Thyroid gland (tissue), 4 donors: ENCODE data around the gene OR6Y1. TPM values are rescaled to one million over a fixed set of nuclear protein-coding genes. Genes with fewer than 3 reads are reported as not detected.

ENCODE experiments used
- DNase-seq, 2 donors: peaks; one replicate each; pipeline ENCODE4 v3.0.0-alpha.2; 2019
- H3K27ac ChIP-seq, 3 donors: fragments of 200-600 bp; sonication (generic); 1 replicate in 2 of 3; 2 replicates in 1 of 3; pipeline ENCODE4 v1.5.1; 2016 to 2019; ENCODE audit warnings: mild to moderate bottlenecking in 1 of 3, moderate library complexity in 1 of 3
- H3K27me3 ChIP-seq: fragments of 200-600 bp; sonication (generic); one replicate; pipeline ENCODE4 v1.5.1; 2019
- H3K36me3 ChIP-seq, 2 donors: fragments of 200-600 bp; sonication (generic); one replicate each; pipeline ENCODE4 v1.5.1; 2016 to 2019
- H3K4me1 ChIP-seq, 2 donors: fragments of 200-600 bp; sonication (generic); one replicate each; pipeline ENCODE4 v1.5.1; 2017 to 2019
- H3K4me3 ChIP-seq, 3 donors: fragments of 200-600 bp; sonication (generic); replicated peaks in 1 of 3; 1 replicate in 2 of 3; 2 replicates in 1 of 3; pipeline ENCODE4 v1.5.1; 2016; ENCODE audit warnings: mild to moderate bottlenecking in 1 of 3
- H3K9me3 ChIP-seq: fragments of 200-600 bp; sonication (generic); one replicate; pipeline ENCODE4 v1.5.1; 2017
- POLR2A ChIP-seq, 2 donors: fragments of 450-650 bp; IDR thresholded peaks; one replicate each; pipeline ENCODE4 v1.6.1; 2017; ENCODE audit warnings: antibody characterized with exemption in 2 of 2, mild to moderate bottlenecking in 2 of 2, moderate library complexity in 1 of 2
- WGBS, 2 donors: methylation state at CpG; one replicate each; pipeline ENCODE4 v1.1.5; 2017; 5-methylcytosine and 5-hydroxymethylcytosine counted together
- intact Hi-C: fragments of 100-400 bp; cut with DNase I; formaldehyde crosslinking; loops from one replicate; pipeline ENCODE4 v1.15.1; 2023
- total RNA-seq, 4 donors: library from RNA; depleted of rRNA; stranded (reverse); fragments of >200 nt; gene quantifications; one replicate each; pipeline ENCODE4 v1.2.3, GENCODE V29; 2016
- TF ChIP-seq, protein P1 (sequence below), 6 experiments: fragments of 200-600 bp in 3 of 6; fragments of 450-650 bp in 3 of 6; sonication (generic) in 3 of 6; IDR thresholded peaks; one replicate each; pipeline ENCODE4 v1.5.1; 2016 to 2019; ENCODE audit warnings: antibody characterized with exemption in 6 of 6, mild to moderate bottlenecking in 2 of 6, inconsistent platforms in 1 of 6, moderate library complexity in 1 of 6

The OR6Y1 gene
- total RNA-seq, 4 donors from 2014 or later, result not detected

DNA sequence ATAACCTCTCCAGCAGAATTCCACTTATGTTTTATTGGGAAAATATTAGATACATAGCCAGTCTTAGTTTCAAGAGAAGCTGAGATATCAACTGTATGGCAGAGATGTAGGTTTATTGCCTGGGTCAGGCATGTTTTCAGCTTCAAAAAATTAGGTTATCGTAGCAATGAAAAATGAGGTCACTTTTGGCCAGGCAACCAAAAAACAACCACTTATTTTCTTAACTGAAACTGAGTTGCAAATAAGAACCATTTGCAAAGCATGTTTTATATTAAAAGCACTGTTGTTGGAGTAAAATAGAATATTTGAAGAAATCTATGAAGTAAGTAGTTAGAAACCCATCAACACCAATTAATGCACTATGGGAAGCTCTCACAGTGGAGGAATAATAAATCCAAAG, 5.5 kb upstream of the OR6Y1 start:
- Histone ChIP-seq H3K4me1 (no peaks in the 10 kb centered on the region), H3K36me3 (no peaks in the 10 kb centered on the region), H3K27ac (no peak overlapping the region), H3K9me3 (no peaks in the 10 kb centered on the region), H3K27me3 (no peaks in the 10 kb centered on the region), H3K4me3 (no peak overlapping the region)
- WGBS, 2 donors, result 79 to 80% methylated on average over 1 of the region's 1 CpG
- intact Hi-C loops, result no loop called here
- TF ChIP-seq, protein P1, sequence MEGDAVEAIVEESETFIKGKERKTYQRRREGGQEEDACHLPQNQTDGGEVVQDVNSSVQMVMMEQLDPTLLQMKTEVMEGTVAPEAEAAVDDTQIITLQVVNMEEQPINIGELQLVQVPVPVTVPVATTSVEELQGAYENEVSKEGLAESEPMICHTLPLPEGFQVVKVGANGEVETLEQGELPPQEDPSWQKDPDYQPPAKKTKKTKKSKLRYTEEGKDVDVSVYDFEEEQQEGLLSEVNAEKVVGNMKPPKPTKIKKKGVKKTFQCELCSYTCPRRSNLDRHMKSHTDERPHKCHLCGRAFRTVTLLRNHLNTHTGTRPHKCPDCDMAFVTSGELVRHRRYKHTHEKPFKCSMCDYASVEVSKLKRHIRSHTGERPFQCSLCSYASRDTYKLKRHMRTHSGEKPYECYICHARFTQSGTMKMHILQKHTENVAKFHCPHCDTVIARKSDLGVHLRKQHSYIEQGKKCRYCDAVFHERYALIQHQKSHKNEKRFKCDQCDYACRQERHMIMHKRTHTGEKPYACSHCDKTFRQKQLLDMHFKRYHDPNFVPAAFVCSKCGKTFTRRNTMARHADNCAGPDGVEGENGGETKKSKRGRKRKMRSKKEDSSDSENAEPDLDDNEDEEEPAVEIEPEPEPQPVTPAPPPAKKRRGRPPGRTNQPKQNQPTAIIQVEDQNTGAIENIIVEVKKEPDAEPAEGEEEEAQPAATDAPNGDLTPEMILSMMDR (IDR thresholded peaks at IDR 0.05), result no peak
- no peak for TF ChIP-seq POLR2A (IDR thresholded peaks at IDR 0.05)
- no peak for DNase-seq

DNA sequence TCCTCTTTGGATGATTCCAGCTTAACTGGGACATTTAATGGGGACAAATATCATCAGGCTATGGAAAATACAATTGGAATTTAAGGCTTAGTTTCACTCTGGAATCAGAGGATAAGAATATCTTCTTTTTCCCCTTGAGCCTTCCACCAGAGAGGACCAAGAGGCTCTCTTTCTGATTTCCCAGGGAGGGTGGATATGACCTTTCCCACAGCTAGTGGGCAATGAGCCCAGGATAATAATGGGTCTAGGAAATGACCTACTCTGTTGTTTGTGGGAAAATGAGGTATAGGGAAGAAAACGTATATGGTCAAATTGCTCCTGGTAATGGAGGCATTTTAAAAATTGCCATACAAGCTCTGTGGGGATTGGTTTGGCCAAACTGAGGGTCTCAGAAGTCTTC, 1.9 kb downstream of the OR6Y1 start:
- no peaks in the 10 kb centered on the region for H3K27me3 ChIP-seq
- intact Hi-C loops, result no loop called here
- H3K27ac ChIP-seq, result no peak overlapping the region
- no peak overlapping the region for H3K4me3 ChIP-seq
- DNase-seq, result no peak
- no peaks in the 10 kb centered on the region for H3K9me3 ChIP-seq
- H3K36me3 ChIP-seq, result no peaks in the 10 kb centered on the region
- no peaks in the 10 kb centered on the region for H3K4me1 ChIP-seq
- no peak for TF ChIP-seq POLR2A (IDR thresholded peaks at IDR 0.05)
- TF ChIP-seq, protein P1 (IDR thresholded peaks at IDR 0.05), result no peak
- WGBS, 2 donors, result 63 to 73% methylated on average over 1 of the region's 1 CpG

DNA sequence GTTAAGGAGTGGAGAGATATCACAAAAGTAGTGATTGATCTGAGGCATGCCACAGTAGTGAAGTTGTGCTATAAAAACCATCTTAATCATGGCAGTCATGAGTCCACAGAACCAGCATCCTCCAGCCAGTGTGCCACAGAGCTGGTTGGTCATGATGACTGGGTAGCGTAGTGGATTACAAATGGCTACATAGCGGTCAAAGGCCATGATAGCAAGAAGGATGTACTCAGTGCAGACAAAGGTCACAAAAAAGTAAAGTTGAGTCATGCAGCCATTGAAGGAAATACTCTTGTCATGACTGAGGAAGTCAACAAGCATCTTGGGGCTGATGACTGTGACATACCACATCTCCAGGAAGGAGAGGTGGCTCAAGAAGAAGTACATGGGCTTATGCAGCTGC, 6.7 kb downstream of the OR6Y1 start:
- H3K27ac ChIP-seq, result no peak overlapping the region
- TF ChIP-seq POLR2A (IDR thresholded peaks at IDR 0.05), result no peak
- TF ChIP-seq, protein P1 (IDR thresholded peaks at IDR 0.05), result no peak
- no peaks in the 10 kb centered on the region for H3K27me3 ChIP-seq
- H3K4me3 ChIP-seq, result no peak overlapping the region
- no peaks in the 10 kb centered on the region for H3K9me3 ChIP-seq
- intact Hi-C loops, result no loop called here
- no peaks in the 10 kb centered on the region for H3K4me1 ChIP-seq
- WGBS, 2 donors, result 98% methylated on average over 2 of the region's 2 CpGs
- H3K36me3 ChIP-seq, result no peaks in the 10 kb centered on the region
- no peak for DNase-seq

DNA sequence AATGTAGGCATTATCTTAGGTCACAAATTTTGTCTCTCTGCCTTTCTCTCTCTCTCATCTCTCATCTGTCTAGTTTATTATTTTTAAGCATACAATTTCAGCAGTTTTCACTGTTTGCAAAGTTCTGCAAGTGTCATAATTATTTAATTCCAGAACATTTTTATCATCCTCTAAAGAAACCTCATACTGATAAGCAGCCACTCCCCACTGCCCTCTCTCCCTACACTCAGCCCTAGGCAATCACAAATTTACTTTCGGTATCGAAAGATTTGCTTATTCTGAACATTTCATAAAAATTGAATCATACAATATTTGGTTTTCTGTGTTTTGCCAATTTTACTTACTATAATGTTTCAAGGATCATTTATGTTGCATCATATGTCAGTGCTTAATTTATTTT, 16.6 kb downstream of the OR6Y1 start:
- 93 to 95% methylated on average over 2 of the region's 2 CpGs for WGBS, 2 donors
- no peak overlapping the region for H3K4me3 ChIP-seq
- no peak for DNase-seq
- no peaks in the 10 kb centered on the region for H3K36me3 ChIP-seq
- no peaks in the 10 kb centered on the region for H3K27me3 ChIP-seq
- H3K27ac ChIP-seq, result no peak overlapping the region
- no peaks in the 10 kb centered on the region for H3K9me3 ChIP-seq
- TF ChIP-seq, protein P1 (IDR thresholded peaks at IDR 0.05), result no peak
- TF ChIP-seq POLR2A (IDR thresholded peaks at IDR 0.05), result no peak
- no peaks in the 10 kb centered on the region for H3K4me1 ChIP-seq
- intact Hi-C loops, result no loop called here

DNA sequence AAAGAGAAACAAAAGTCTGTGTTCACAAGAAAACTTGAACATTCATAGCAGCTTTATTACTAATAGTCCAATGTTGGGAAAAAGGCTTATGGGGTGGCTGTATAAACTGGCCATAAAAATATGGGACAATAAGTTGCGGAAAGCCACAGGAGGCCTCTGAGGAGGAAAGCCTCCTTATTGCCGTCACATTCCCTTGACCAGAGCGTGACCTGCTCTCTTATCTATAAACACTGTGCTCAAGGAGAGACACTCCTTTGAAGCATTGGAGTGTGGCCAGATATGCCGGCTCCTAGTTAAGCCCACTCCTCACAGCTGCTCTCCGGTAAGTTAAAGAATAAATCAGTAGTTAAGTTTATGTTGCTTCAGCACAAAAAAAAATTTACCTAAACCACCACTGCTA, 19.7 kb downstream of the OR6Y1 start:
- no peak for TF ChIP-seq POLR2A (IDR thresholded peaks at IDR 0.05)
- TF ChIP-seq, protein P1 (IDR thresholded peaks at IDR 0.05), result no peak
- WGBS, 2 donors, result 26 to 31% methylated on average over 5 of the region's 5 CpGs

More for the DNA sequence above, 19.7 kb downstream of the OR6Y1 start:
- DNase-seq, result no peak
- Histone ChIP-seq H3K4me3 (no peak overlapping the region), H3K9me3 (no peaks in the 10 kb centered on the region), H3K27me3 (no peaks in the 10 kb centered on the region), H3K27ac (no peak overlapping the region), H3K4me1 (no peaks in the 10 kb centered on the region), H3K36me3 (no peaks in the 10 kb centered on the region)
- intact Hi-C loops, result no loop called here
